ENCODE data around the gene CDKAL1. TPM values are rescaled to one million over a fixed set of nuclear protein-coding genes. Genes with fewer than 3 reads are reported as not detected.

CDKAL1 gene
- total and polyA plus RNA-seq, 2 donors (not counting 3 experiments of a cell fraction or from before 2014, with no cell fraction given), result 6.1 to 20.5 TPM

DNA sequence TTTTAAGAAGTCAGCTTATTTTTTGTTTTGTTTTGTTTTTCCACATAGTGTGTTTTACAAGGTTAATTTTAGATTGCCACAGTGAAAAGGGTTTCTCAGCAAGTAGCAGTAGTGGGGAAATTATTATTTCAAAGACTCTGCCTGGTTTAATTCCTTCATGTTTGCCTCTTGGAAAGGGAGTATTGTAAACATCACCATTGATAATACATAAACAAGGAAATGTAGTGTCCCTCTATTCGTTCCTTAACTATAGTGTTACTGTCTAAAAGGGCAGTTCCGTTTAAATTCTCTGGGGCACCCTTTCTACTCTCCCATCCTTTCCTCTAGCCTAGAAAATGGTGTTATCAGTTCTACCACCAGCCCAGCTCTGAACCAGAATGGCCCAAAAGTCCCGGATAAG is 668.3 kb downstream of the CDKAL1 start:
- Histone ChIP-seq H2AFZ (ENCODE audit: low read depth, low read length) (no peak overlapping the region), H4K20me1 (replicated peaks; ENCODE audit: control insufficient read depth, extremely low read depth, insufficient read depth, low read length) (no peaks in the 10 kb centered on the region), H3K9me1 (replicated peaks; ENCODE audit: control insufficient read depth, extremely low read depth, insufficient read depth, low read length) (no peaks in the 10 kb centered on the region), H3K27ac (ENCODE audit: insufficient read depth, low read depth, low read length) (no peak overlapping the region), H3K4me1 (ENCODE audit: control insufficient read depth, extremely low read depth, insufficient read depth, low read length) (no peaks in the 10 kb centered on the region), H3K79me2 (ENCODE audit: control insufficient read depth, insufficient read depth, low read length) (no peaks in the 10 kb centered on the region), H3K27me3 (ENCODE audit: control insufficient read depth in 2 of 2, insufficient read depth in 2 of 2, low read length in 2 of 2) (no peaks in the 10 kb centered on the region), H3K4me2 (ENCODE audit: insufficient read depth, low read length) (no peak overlapping the region), H3K4me3 (replicated peaks in 1 of 3; ENCODE audit: insufficient read depth in 1 of 3, low read depth in 1 of 3, low read length in 3 of 3) (no peak overlapping the region), H3K36me3 (ENCODE audit: control insufficient read depth in 2 of 2, extremely low read depth in 1 of 2, insufficient read depth in 2 of 2, low read length in 2 of 2) (no peaks in the 10 kb centered on the region), H3K9ac (replicated peaks; ENCODE audit: extremely low read depth, insufficient read depth, low read length) (no peak overlapping the region), H3K9me3 (replicated peaks; ENCODE audit: control insufficient read depth, insufficient read depth, low read length) (no peaks in the 10 kb centered on the region)
- CTCF ChIA-PET, result interaction anchor here (1.4 kb wide), 1 partner anchor 38 kb away, joined by 3 read pairs; no protein-coding TSS in a partner anchor
- dilution Hi-C loops (cut with MboI; ENCODE audit: extremely low pct_ligation_motif_present, low sequenced_read_pairs) (no loop called here), intact Hi-C loops (cut with micrococcal nuclease) (no loop called here)
- FAIRE-seq (no peak), DNase-seq (ENCODE audit: low read depth, low spot score) (no peak)
- no TSS peak for BruUV-seq (replicated peaks)
- POLR2A ChIA-PET, result interaction anchor here (0.6 kb wide), 1 partner anchor 24 kb away, joined by 7 read pairs; no protein-coding TSS in a partner anchor
- TF ChIP-seq POLR2AphosphoS5 (IDR thresholded peaks at IDR 0.05; ENCODE audit: insufficient read depth, low read depth, low read length) (no peak), POLR2A (IDR thresholded peaks at IDR 0.05; ENCODE audit: low read depth, low read length) (no peak), JUN (IDR thresholded peaks at IDR 0.05; ENCODE audit: borderline replicate concordance, insufficient read depth, insufficient read length, low read depth) (no peak), FOS (IDR thresholded peaks at IDR 0.05; ENCODE audit: borderline replicate concordance, insufficient read depth, low read length) (no peak), EZH2 (IDR thresholded peaks at IDR 0.05; ENCODE audit: borderline replicate concordance, low read depth, low read length, severe bottlenecking) (no peak), MYC (IDR thresholded peaks at IDR 0.05; ENCODE audit: low read depth, low read length) (no peak), GATA2 (IDR thresholded peaks at IDR 0.05; ENCODE audit: insufficient read depth, insufficient read length, low read depth, low read length) (no peak)
- TF ChIP-seq, protein P1, sequence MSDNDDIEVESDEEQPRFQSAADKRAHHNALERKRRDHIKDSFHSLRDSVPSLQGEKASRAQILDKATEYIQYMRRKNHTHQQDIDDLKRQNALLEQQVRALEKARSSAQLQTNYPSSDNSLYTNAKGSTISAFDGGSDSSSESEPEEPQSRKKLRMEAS (IDR thresholded peaks at IDR 0.05; ENCODE audit: insufficient read depth, insufficient read length), result no peak
- TF ChIP-seq, protein P2, sequence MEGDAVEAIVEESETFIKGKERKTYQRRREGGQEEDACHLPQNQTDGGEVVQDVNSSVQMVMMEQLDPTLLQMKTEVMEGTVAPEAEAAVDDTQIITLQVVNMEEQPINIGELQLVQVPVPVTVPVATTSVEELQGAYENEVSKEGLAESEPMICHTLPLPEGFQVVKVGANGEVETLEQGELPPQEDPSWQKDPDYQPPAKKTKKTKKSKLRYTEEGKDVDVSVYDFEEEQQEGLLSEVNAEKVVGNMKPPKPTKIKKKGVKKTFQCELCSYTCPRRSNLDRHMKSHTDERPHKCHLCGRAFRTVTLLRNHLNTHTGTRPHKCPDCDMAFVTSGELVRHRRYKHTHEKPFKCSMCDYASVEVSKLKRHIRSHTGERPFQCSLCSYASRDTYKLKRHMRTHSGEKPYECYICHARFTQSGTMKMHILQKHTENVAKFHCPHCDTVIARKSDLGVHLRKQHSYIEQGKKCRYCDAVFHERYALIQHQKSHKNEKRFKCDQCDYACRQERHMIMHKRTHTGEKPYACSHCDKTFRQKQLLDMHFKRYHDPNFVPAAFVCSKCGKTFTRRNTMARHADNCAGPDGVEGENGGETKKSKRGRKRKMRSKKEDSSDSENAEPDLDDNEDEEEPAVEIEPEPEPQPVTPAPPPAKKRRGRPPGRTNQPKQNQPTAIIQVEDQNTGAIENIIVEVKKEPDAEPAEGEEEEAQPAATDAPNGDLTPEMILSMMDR (IDR thresholded peaks at IDR 0.05; ENCODE audit: extremely low read depth in 1 of 2, insufficient read depth in 1 of 2, low read depth in 1 of 2, low read length in 2 of 2), result no peak
